Testis (tissue), 2 donors: ENCODE data around the gene ZNF267.

ENCODE experiments used
- CTCF ChIP-seq, 3 experiments: fragments of 450-650 bp in 2 of 3; fragments of 200-600 bp in 1 of 3; sonication (generic) in 1 of 3; IDR thresholded peaks; one replicate each; pipeline ENCODE4 v1.5.1; 2016 to 2019; ENCODE audit warnings: antibody characterized with exemption in 3 of 3, mild to moderate bottlenecking in 2 of 3, moderate library complexity in 1 of 3
- POLR2A ChIP-seq: fragments of 450-650 bp; IDR thresholded peaks from one replicate; pipeline ENCODE4 v1.6.1; 2017; ENCODE audit warnings: antibody characterized with exemption, mild to moderate bottlenecking, moderate library complexity

- no peak for TF ChIP-seq CTCF (IDR thresholded peaks at IDR 0.05)
- no peak for TF ChIP-seq POLR2A
Measured at GRCh38 chr16:31833047-31833446, 40.6 kb upstream of the ZNF267 start.
